Mucosa of stomach (tissue), 1 donor: Measurements from ENCODE around the gene ZNF888.
"Not testable (repeated sequence)": the region's sequence is repeated elsewhere in the genome, so short reads cannot be mapped to it uniquely, and the experiment has no call there.

ENCODE experiments used
- H3K27me3 ChIP-seq: one replicate; pipeline ENCODE4 v1.7.0; 2013; ENCODE audit warnings: mild to moderate bottlenecking, low read length; ENCODE audit not compliant: control insufficient read depth, insufficient read depth
- H3K36me3 ChIP-seq: one replicate; pipeline ENCODE4 v1.7.0; 2013; ENCODE audit warnings: low read length; ENCODE audit not compliant: control insufficient read depth, insufficient read depth
- H3K4me1 ChIP-seq: one replicate; pipeline ENCODE4 v1.7.0; 2013; ENCODE audit warnings: mild to moderate bottlenecking, low read length; ENCODE audit not compliant: control insufficient read depth, insufficient read depth
- H3K4me3 ChIP-seq: one replicate; pipeline ENCODE4 v1.7.0; 2013; ENCODE audit warnings: low read length
- H3K9ac ChIP-seq: one replicate; pipeline ENCODE4 v1.7.0; 2013; ENCODE audit warnings: mild to moderate bottlenecking, low read length, moderate library complexity
- H3K9me3 ChIP-seq: one replicate; pipeline ENCODE4 v1.7.0; 2013; ENCODE audit warnings: mild to moderate bottlenecking, low read length, moderate library complexity; ENCODE audit not compliant: control insufficient read depth
- donor health status: Pancreatic carcinoma.

ZNF888 gene

DNA sequence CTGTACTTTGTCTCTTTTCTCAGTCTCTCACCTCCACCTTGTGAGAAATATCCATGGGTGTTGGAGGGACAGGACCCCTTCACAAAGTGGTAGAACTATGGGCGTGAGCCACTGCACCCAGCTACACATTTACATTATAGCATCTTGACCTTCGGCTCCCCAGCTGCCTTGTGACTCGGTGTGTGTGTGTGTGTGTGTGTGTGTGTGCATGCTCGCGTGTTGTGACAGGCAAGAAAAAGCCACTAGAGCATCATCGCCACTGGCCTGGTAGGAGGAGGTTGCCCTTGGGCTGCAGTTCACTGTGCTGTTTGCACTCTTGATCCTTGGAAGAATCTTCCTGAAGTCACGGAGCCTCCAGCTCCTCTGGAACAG is 13.7 kb upstream of the ZNF888 start:
- no peaks in the 10 kb centered on the region for H3K27me3 ChIP-seq
- no peak overlapping the region for H3K4me3 ChIP-seq
- peaks cover 33% of the 10 kb centered on the region for H3K4me1 ChIP-seq
- peak overlapping the region; percentile 36 for H3K9ac ChIP-seq
- no peaks in the 10 kb centered on the region for H3K36me3 ChIP-seq
- no peaks in the 10 kb centered on the region for H3K9me3 ChIP-seq

GRCh38 chr19:52936151-52936953 is 13.1 kb upstream of the ZNF888 start:
- H3K4me3 ChIP-seq, result no peak overlapping the region
- peak overlapping the region; percentile 36 for H3K9ac ChIP-seq
- H3K4me1 ChIP-seq, result peaks cover 33% of the 10 kb centered on the region

GRCh38 chr19:52935434-52935833 is 12.2 kb upstream of the ZNF888 start:
- Histone ChIP-seq H3K9me3 (no peaks in the 10 kb centered on the region), H3K4me1 (peaks cover 33% of the 10 kb centered on the region), H3K4me3 (no peak overlapping the region), H3K27me3 (no peaks in the 10 kb centered on the region), H3K9ac (peak overlapping the region; percentile 52), H3K36me3 (no peaks in the 10 kb centered on the region)

More at GRCh38 chr19:52936151-52936953, 13.1 kb upstream of the ZNF888 start:
- H3K36me3 ChIP-seq, result no peaks in the 10 kb centered on the region
- no peaks in the 10 kb centered on the region for H3K27me3 ChIP-seq
- H3K9me3 ChIP-seq, result no peaks in the 10 kb centered on the region

- peaks cover 18% of the 10 kb centered on the region for H3K4me1 ChIP-seq
- not testable (repeated sequence) for H3K36me3 ChIP-seq, H3K9ac ChIP-seq, H3K27me3 ChIP-seq, H3K9me3 ChIP-seq, H3K4me3 ChIP-seq
Observed at GRCh38 chr19:52924641-52925040, 1.4 kb upstream of the ZNF888 start.

DNA sequence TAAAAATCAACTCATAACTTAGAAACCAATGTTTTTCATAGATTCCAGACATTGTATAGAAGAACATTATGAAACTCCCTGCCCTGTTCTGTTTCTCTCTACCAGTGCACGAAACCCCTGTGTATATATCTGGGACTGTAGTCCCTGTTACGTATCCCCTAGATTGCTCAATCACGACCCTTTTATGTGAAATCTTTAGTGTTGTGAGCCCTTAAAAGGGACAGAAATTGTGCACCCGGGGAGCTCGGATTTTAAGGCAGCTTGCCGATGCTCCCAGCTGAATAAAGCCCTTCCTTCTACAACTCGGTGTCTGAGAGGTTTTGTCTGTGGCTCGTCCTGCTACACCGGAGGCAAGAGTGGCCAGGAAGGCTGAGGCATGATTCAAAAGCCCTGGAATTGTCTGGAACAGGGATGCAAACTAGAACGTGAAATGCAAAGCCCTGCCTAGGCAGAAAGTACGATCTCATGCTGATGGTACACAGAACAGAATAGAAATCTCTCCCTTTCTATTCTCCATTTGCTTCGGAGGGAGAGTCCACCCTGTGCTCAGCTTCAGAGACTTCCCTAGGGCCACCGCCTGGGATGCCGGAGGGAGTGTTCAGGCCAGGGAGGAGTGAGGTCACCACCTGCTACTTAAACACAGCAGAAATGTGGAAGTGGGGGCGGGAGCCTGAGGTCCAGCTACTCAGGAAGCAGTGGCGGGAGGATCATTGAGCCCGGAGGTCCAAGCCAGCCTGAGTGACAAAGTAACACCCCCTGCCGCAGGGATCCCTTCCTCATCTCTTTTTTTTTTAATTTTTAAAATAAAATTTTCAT is 758 bp upstream of the ZNF888 start:
- H3K9me3 ChIP-seq, result no peaks in the 10 kb centered on the region
- no peaks in the 10 kb centered on the region for H3K27me3 ChIP-seq
- peaks cover 18% of the 10 kb centered on the region for H3K4me1 ChIP-seq
- H3K4me3 ChIP-seq, result peak overlapping the region; percentile 50
- H3K36me3 ChIP-seq, result no peaks in the 10 kb centered on the region
- H3K9ac ChIP-seq, result peak overlapping the region; percentile 94

- Histone ChIP-seq H3K4me3 (no peak overlapping the region), H3K36me3 (no peaks in the 10 kb centered on the region), H3K27me3 (no peaks in the 10 kb centered on the region), H3K9me3 (no peaks in the 10 kb centered on the region), H3K4me1 (peaks cover 8% of the 10 kb centered on the region), H3K9ac (no peak overlapping the region)
Observed at GRCh38 chr19:52917531-52917930, 5.7 kb downstream of the ZNF888 start.

DNA sequence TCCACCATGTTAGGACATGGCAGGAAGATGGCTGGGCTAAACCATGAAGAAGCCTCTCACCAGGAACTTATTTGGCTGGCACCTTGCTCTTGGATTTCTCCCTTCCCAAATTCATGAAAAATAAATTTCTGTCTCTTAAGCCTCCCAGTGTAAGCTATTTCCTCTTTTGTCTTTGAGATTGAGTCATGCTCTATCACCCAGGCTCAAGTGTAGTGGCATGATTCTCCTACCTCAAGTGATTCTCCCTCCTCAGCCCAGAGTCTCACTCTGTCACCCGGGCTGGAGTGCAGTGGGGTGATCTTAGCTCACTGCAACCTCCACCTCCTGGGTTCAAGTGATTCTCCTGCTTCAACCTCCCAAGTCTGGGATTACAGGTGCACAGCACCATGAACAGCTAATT is 12.6 kb downstream of the ZNF888 start:
- H3K9ac ChIP-seq, result no peak overlapping the region
- no peaks in the 10 kb centered on the region for H3K9me3 ChIP-seq
- H3K27me3 ChIP-seq, result no peaks in the 10 kb centered on the region
- H3K4me1 ChIP-seq, result no peaks in the 10 kb centered on the region
- H3K4me3 ChIP-seq, result no peak overlapping the region
- no peaks in the 10 kb centered on the region for H3K36me3 ChIP-seq

GRCh38 chr19:52904052-52904780 is 19.0 kb downstream of the ZNF888 start:
- not testable (repeated sequence) for H3K4me1 ChIP-seq, H3K36me3 ChIP-seq

GRCh38 chr19:52901842-52902241 is 21.4 kb downstream of the ZNF888 start:
- Histone ChIP-seq H3K36me3 (no peaks in the 10 kb centered on the region), H3K4me3 (no peak overlapping the region), H3K9ac (no peak overlapping the region), H3K4me1 (peaks cover under 1% of the 10 kb centered on the region), H3K9me3 (no peaks in the 10 kb centered on the region), H3K27me3 (no peaks in the 10 kb centered on the region)

More at GRCh38 chr19:52904052-52904780, 19.0 kb downstream of the ZNF888 start:
- not testable (repeated sequence) for H3K27me3 ChIP-seq, H3K9me3 ChIP-seq, H3K9ac ChIP-seq, H3K4me3 ChIP-seq

GRCh38 chr19:52898596-52898995 is 24.6 kb downstream of the ZNF888 start:
- H3K4me3 ChIP-seq, H3K4me1 ChIP-seq, H3K9ac ChIP-seq, H3K9me3 ChIP-seq, H3K27me3 ChIP-seq, H3K36me3 ChIP-seq: not testable (repeated sequence)

GRCh38 chr19:52898101-52898500 is 25.1 kb downstream of the ZNF888 start:
- no peak overlapping the region for H3K4me3 ChIP-seq
- no peaks in the 10 kb centered on the region for H3K36me3 ChIP-seq
- H3K9me3 ChIP-seq, result no peaks in the 10 kb centered on the region
- peaks cover 5% of the 10 kb centered on the region for H3K4me1 ChIP-seq
- no peaks in the 10 kb centered on the region for H3K27me3 ChIP-seq
- H3K9ac ChIP-seq, result peak overlapping the region; percentile 83
